HCT116 (cell line): Measurements from ENCODE around the gene TRUB1. TPM values are rescaled to one million over a fixed set of nuclear protein-coding genes. Genes with fewer than 3 reads are reported as not detected.

ENCODE experiments used
- ATAC-seq: fragments of 200-7000 bp; cut with Tn5 transposase; 2 replicates; pipeline ENCODE4 v1.9.1; 2020; ENCODE audit warnings: mild to moderate bottlenecking, moderate library complexity
- BruUV-seq: library from RNA; stranded (reverse); fragments of 400-500 nt; replicated peaks from 2 replicates; lab custom pipeline; 2021; lab: Mats Ljungman, UMichigan
- CTCF ChIA-PET: fragments of 300-600 bp; sonication (Branson Sonifier 250); formaldehyde crosslinking; loops from one replicate; lab custom pipeline; 2021; ENCODE audit warnings: antibody characterized with exemption; lab: Charles Lee
- POLR2A ChIA-PET: fragments of 300-600, 350-600 bp; sonication (Branson Sonifier 250); formaldehyde crosslinking; loops from one replicate; lab custom pipeline; 2021; ENCODE audit warnings: antibody characterized with exemption; lab: Charles Lee
- RAD21 ChIA-PET, 2 experiments: fragments of 300-600 bp; sonication (Branson Sonifier 250); formaldehyde crosslinking; loops; one replicate each; lab custom pipeline; 2023; ENCODE audit warnings: low total read pairs in 2 of 2; ENCODE audit not compliant: uncharacterized antibody in 2 of 2, unreplicated experiment in 2 of 2, low non-redundant PET in 1 of 2; lab: Charles Lee
- DNase-seq: peaks from one replicate; pipeline ENCODE4 v3.0.0-alpha.2; 2010; ENCODE audit warnings: low read depth, low spot score
- H2AFZ ChIP-seq: fragments of 200-600 bp; shearing (Covaris generic), sonication (generic); 2 replicates; pipeline ENCODE4 v1.6.1; 2017; ENCODE audit warnings: low read depth, mixed run types, mixed read lengths, antibody characterized with exemption, low read length; ENCODE audit not compliant: poor library complexity, severe bottlenecking
- H3K27ac ChIP-seq: 2 replicates; pipeline ENCODE4 v1.5.1; 2012; ENCODE audit warnings: low read depth, low read length
- H3K27me3 ChIP-seq: fragments of 200-600 bp; sonication (generic); 2 replicates; pipeline ENCODE4 v1.6.1; 2016; ENCODE audit warnings: mixed run types, low read length, mixed read lengths; ENCODE audit not compliant: insufficient read depth
- H3K36me3 ChIP-seq, 2 experiments: fragments of 200-500 bp in 1 of 2; fragments of 200-600 bp in 1 of 2; sonication (Bioruptor generic) in 1 of 2; sonication (generic) in 1 of 2; 2 replicates each; pipeline versions ENCODE4 v1.5.1 to v1.6.1; 2014 to 2016; ENCODE audit warnings: low read length in 2 of 2, inconsistent platforms in 1 of 2, mixed read lengths in 1 of 2, mixed run types in 1 of 2; ENCODE audit not compliant: insufficient read depth in 2 of 2, control insufficient read depth in 1 of 2
- H3K4me1 ChIP-seq, 2 experiments: fragments of 200-600 bp in 1 of 2; sonication (generic) in 1 of 2; 2 replicates each; pipeline versions ENCODE4 v1.5.1 to v1.6.1; 2012 to 2017; ENCODE audit warnings: low read length in 2 of 2, inconsistent platforms in 1 of 2, mild to moderate bottlenecking in 1 of 2, mixed read lengths in 1 of 2, mixed run types in 1 of 2, moderate library complexity in 1 of 2; ENCODE audit not compliant: insufficient read depth in 2 of 2, control insufficient read depth in 1 of 2
- H3K4me2 ChIP-seq: fragments of 200-600 bp; sonication (generic); 2 replicates; pipeline ENCODE4 v1.6.1; 2017; ENCODE audit warnings: mixed run types, low read length, mixed read lengths
- H3K4me3 ChIP-seq, 2 experiments: fragments of 200-600 bp in 1 of 2; sonication (generic) in 1 of 2; replicated peaks in 1 of 2; 2 replicates each; pipeline ENCODE4 v1.5.1; 2011 to 2016; ENCODE audit warnings: low read length in 2 of 2, control low read depth in 1 of 2, low read depth in 1 of 2, mild to moderate bottlenecking in 1 of 2, mixed read lengths in 1 of 2, mixed run types in 1 of 2
- H3K79me2 ChIP-seq: fragments of 200-600 bp; sonication (generic); 2 replicates; pipeline ENCODE4 v1.6.1; 2017; ENCODE audit warnings: mild to moderate bottlenecking, mixed run types, low read length, moderate library complexity, mixed read lengths; ENCODE audit not compliant: insufficient read depth
- H3K9ac ChIP-seq: fragments of 200-600 bp; sonication (generic); 2 replicates; pipeline ENCODE4 v1.6.1; 2016; ENCODE audit warnings: low read length, mixed read lengths
- H3K9me2 ChIP-seq: fragments of 200-600 bp; sonication (generic), shearing (Covaris generic); 2 replicates; pipeline ENCODE4 v1.6.1; 2017; ENCODE audit warnings: mixed run types, mild to moderate bottlenecking, moderate library complexity; ENCODE audit not compliant: insufficient read depth
- H3K9me3 ChIP-seq, 2 experiments: fragments of 200-500 bp in 1 of 2; fragments of 200-600 bp in 1 of 2; sonication (Bioruptor generic) in 1 of 2; sonication (generic) in 1 of 2; 2 replicates each; pipeline ENCODE4 v1.6.1; 2014 to 2017; ENCODE audit warnings: low read length in 2 of 2, mixed read lengths in 2 of 2, inconsistent platforms in 1 of 2, low read depth in 1 of 2, mild to moderate bottlenecking in 1 of 2, mixed run types in 1 of 2, moderate library complexity in 1 of 2; ENCODE audit not compliant: control insufficient read depth in 1 of 2, insufficient read depth in 1 of 2
- H4K20me1 ChIP-seq: fragments of 200-600 bp; sonication (generic), shearing (Covaris generic); 2 replicates; pipeline ENCODE4 v1.6.1; 2017; ENCODE audit warnings: mixed run types, mild to moderate bottlenecking, moderate library complexity; ENCODE audit not compliant: insufficient read depth
- CBX3 ChIP-seq: IDR thresholded peaks from 2 replicates; pipeline ENCODE4 v1.6.1; 2012; ENCODE audit warnings: low read depth
- CEBPB ChIP-seq: IDR thresholded peaks from 2 replicates; pipeline ENCODE4 v1.6.1; 2012; ENCODE audit warnings: low read depth
- CTCF ChIP-seq, 3 experiments: fragments of 200-600 bp in 1 of 3; sonication (generic) in 1 of 3; IDR thresholded peaks in 2 of 3; conservative IDR thresholded peaks in 1 of 3; 2 replicates each; pipeline ENCODE4 v1.5.1; 2012 to 2017; ENCODE audit warnings: low read depth in 2 of 3, low read length in 2 of 3, antibody characterized with exemption in 1 of 3, borderline replicate concordance in 1 of 3, control low read depth in 1 of 3, mild to moderate bottlenecking in 1 of 3, mixed read lengths in 1 of 3, mixed run types in 1 of 3, moderate library complexity in 1 of 3; ENCODE audit not compliant: insufficient read depth in 1 of 3
- ELF1 ChIP-seq: IDR thresholded peaks from 2 replicates; pipeline ENCODE4 v1.6.1; 2012; ENCODE audit warnings: low read depth, borderline replicate concordance
- EZH2 ChIP-seq: fragments of 200-600 bp; sonication (generic); IDR thresholded peaks from 2 replicates; pipeline ENCODE4 v1.6.1; 2017; ENCODE audit warnings: antibody characterized with exemption, mixed run types
- EZH2phosphoT487 ChIP-seq: fragments of 200-600 bp; IDR thresholded peaks from 2 replicates; pipeline ENCODE4 v1.6.1; 2018; ENCODE audit warnings: antibody characterized with exemption, borderline replicate concordance
- FOSL1 ChIP-seq: IDR thresholded peaks from 2 replicates; pipeline ENCODE4 v1.6.1; 2012; ENCODE audit warnings: low read depth
- POLR2A ChIP-seq: IDR thresholded peaks from 2 replicates; pipeline ENCODE4 v1.7.0; 2011; ENCODE audit warnings: borderline replicate concordance; ENCODE audit not compliant: insufficient read depth, insufficient read length; ENCODE audit errors: extremely low read depth
- RAD21 ChIP-seq: IDR thresholded peaks from 2 replicates; pipeline ENCODE4 v1.6.1; 2012; ENCODE audit warnings: low read depth, mild to moderate bottlenecking
- REST ChIP-seq: IDR thresholded peaks from 2 replicates; pipeline ENCODE4 v1.6.1; 2012; ENCODE audit warnings: low read depth
- SIN3A ChIP-seq: IDR thresholded peaks from 2 replicates; pipeline ENCODE4 v1.6.1; 2012; ENCODE audit warnings: low read depth
- SRF ChIP-seq: IDR thresholded peaks from 2 replicates; pipeline ENCODE4 v1.6.1; 2012; ENCODE audit warnings: low read depth
- TCF7L2 ChIP-seq: IDR thresholded peaks from 2 replicates; pipeline ENCODE4 v1.7.0; 2011; ENCODE audit warnings: borderline replicate concordance, inconsistent platforms; ENCODE audit not compliant: insufficient read depth, insufficient read length; ENCODE audit errors: extremely low read depth
- ZBTB33 ChIP-seq: IDR thresholded peaks from 2 replicates; pipeline ENCODE4 v1.6.1; 2011; ENCODE audit warnings: mild to moderate bottlenecking, low read length, moderate library complexity; ENCODE audit not compliant: insufficient replicate concordance; ENCODE audit errors: extremely low read depth
- ZFX ChIP-seq: fragments of 450-650 bp; IDR thresholded peaks from 2 replicates; pipeline ENCODE4 v1.6.1; 2017
- ZNF274 ChIP-seq: fragments of 200-500 bp; sonication (Bioruptor generic); IDR thresholded peaks from 2 replicates; pipeline ENCODE4 v1.6.1; 2014; ENCODE audit warnings: mild to moderate bottlenecking, low read depth, low read length, inconsistent platforms
- intact Hi-C: fragments of 100-400 bp; cut with micrococcal nuclease; formaldehyde crosslinking; loops from 2 replicates; pipeline ENCODE4 v1.10.0; 2022
- total RNA-seq: library from RNA; stranded (reverse); gene quantifications from one replicate; pipeline ENCODE4 v1.2.1, GENCODE V29; 2021; ENCODE audit not compliant: unreplicated experiment
- TF ChIP-seq, protein P1 (sequence below): IDR thresholded peaks from 2 replicates; pipeline ENCODE4 v1.6.1; 2012
- TF ChIP-seq, protein P2 (sequence below): IDR thresholded peaks from 2 replicates; pipeline ENCODE4 v1.6.1; 2012

TRUB1 gene
- total RNA-seq, 1 experiment from 2014 or later, result 44.1 TPM

DNA sequence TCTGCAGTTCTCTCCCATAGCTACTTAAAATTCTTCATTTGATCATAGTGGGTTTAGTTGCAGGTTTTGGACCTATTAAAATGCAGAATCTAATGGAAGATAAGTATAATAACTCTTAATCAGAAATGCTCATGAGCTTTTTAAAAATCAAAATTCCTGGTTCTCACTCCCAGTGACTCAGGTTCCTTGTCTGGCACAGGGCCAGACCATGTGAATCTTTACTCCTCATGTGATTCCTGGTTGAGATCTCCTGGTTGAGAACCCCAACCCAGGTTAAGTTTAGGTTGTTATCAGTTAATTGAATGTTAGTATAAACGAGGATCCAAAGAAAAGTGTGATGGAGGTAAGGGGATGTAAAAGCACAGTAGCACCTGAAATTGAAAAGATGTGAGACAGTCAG lies 17.5 kb upstream of the TRUB1 start:
- no peaks in the 10 kb centered on the region for H3K36me3 ChIP-seq
- no peak overlapping the region for H3K9ac ChIP-seq
- ChIA-PET POLR2A (interaction anchor here (1.7 kb wide), 1 partner anchor 17 kb away, joined by 6 read pairs; the partner anchor contains the start of gene TRUB1), CTCF (interaction anchor here (1.5 kb wide), 2 partner anchors 17 to 41 kb away, joined by 3 to 5 read pairs; partner anchors contain the start of gene TRUB1), RAD21 (no interaction called here)
- H4K20me1 ChIP-seq, result no peaks in the 10 kb centered on the region
- intact Hi-C loops, result no loop called here
- no TSS peak for BruUV-seq
- TF ChIP-seq, protein P1, sequence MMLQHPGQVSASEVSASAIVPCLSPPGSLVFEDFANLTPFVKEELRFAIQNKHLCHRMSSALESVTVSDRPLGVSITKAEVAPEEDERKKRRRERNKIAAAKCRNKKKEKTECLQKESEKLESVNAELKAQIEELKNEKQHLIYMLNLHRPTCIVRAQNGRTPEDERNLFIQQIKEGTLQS, result no peak
- TF ChIP-seq EZH2phosphoT487, result no peak
- no peak for TF ChIP-seq RAD21
- TF ChIP-seq CTCF (IDR thresholded peaks at IDR 0.05 in 2 of 3, conservative IDR thresholded peaks at IDR 0.05 in 1 of 3; ENCODE audit: borderline replicate concordance in 1 of 3, insufficient read depth in 1 of 3, low read depth in 2 of 3, low read length in 2 of 3), result no peak
- TF ChIP-seq SRF, result no peak
- no peak for TF ChIP-seq ZBTB33
- TF ChIP-seq ELF1, result no peak
- no peak for TF ChIP-seq TCF7L2
- no peak for TF ChIP-seq EZH2
- no peak for TF ChIP-seq SIN3A
- TF ChIP-seq ZNF274, result no peak
- no peak for TF ChIP-seq ZFX
- TF ChIP-seq FOSL1, result no peak
- TF ChIP-seq CEBPB, result no peak
- TF ChIP-seq, protein P2, sequence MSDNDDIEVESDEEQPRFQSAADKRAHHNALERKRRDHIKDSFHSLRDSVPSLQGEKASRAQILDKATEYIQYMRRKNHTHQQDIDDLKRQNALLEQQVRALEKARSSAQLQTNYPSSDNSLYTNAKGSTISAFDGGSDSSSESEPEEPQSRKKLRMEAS, result no peak
- no peak for TF ChIP-seq POLR2A
- no peak for TF ChIP-seq CBX3
- TF ChIP-seq REST, result no peak
- no peaks in the 10 kb centered on the region for H3K79me2 ChIP-seq
- no peak overlapping the region for H3K4me2 ChIP-seq
- H2AFZ ChIP-seq, result peak overlapping the region; percentile 20
- peaks cover under 1 to 8% of the 10 kb centered on the region in 2 experiments; a peak in 3 of 4 replicates for H3K4me1 ChIP-seq
- no peak for ATAC-seq
- no peaks in the 10 kb centered on the region for H3K9me2 ChIP-seq
- H3K9me3 ChIP-seq, result no peaks in the 10 kb centered on the region
- no peaks in the 10 kb centered on the region for H3K27me3 ChIP-seq
- H3K27ac ChIP-seq, result no peak overlapping the region
- no peak for DNase-seq
- no peak overlapping the region for H3K4me3 ChIP-seq
